ENCODE data around the gene HNF4A. TPM values are rescaled to one million over a fixed set of nuclear protein-coding genes. Genes with fewer than 3 reads are reported as not detected.

Gene HNF4A
- total RNA-seq, 2 experiments from 2014 or later, result not detected

GRCh38 chr20:44429017-44429339, 73.5 kb downstream of the HNF4A start:
- peaks cover under 1 to 5% of the 10 kb centered on the region in 2 experiments for H3K27me3 ChIP-seq (ENCODE audit: control insufficient read depth in 1 of 2, insufficient read depth in 2 of 2, low read length in 2 of 2)
- H3K9me3 ChIP-seq (ENCODE audit: control insufficient read depth in 1 of 2, insufficient read depth in 1 of 2, low read length in 2 of 2), result no peaks in the 10 kb centered on the region
- H3K27me3 Mint-ChIP-seq, result peaks cover 19% of the 10 kb centered on the region
- H3K36me3 ChIP-seq (ENCODE audit: insufficient read depth, low read length), result no peaks in the 10 kb centered on the region
- TF ChIP-seq CTCF (IDR thresholded peaks at IDR 0.05), result no peak
- H3K4me3 ChIP-seq (ENCODE audit: low read length), result no peak overlapping the region
- ATAC-seq (ENCODE audit: poor library complexity) (no peak), DNase-seq (no peak)
- no peak overlapping the region for H3K4me3 Mint-ChIP-seq
- no peak overlapping the region for H3K27ac ChIP-seq (ENCODE audit: low read depth in 1 of 2, low read length in 2 of 2)
- ChIA-PET POLR2A (no interaction called here), CTCF (no interaction called here)
- H3K27ac Mint-ChIP-seq, result no peak overlapping the region
- intact Hi-C loops (cut with DNase I, micrococcal nuclease), result no loop called here
- H3K4me1 Mint-ChIP-seq (ENCODE audit: low read depth), result no peaks in the 10 kb centered on the region
- H3K4me1 ChIP-seq (ENCODE audit: insufficient read depth, low read length), result no peaks in the 10 kb centered on the region
- H3K36me3 Mint-ChIP-seq (ENCODE audit: low read depth), result no peaks in the 10 kb centered on the region
- H3K9me3 Mint-ChIP-seq, result no peaks in the 10 kb centered on the region

- H3K36me3 Mint-ChIP-seq (ENCODE audit: low read depth), result no peaks in the 10 kb centered on the region
- ATAC-seq (ENCODE audit: poor library complexity) (no peak), DNase-seq (no peak)
- POLR2A ChIA-PET, result no interaction called here
- no peaks in the 10 kb centered on the region for H3K9me3 Mint-ChIP-seq
- CTCF ChIA-PET, result no interaction called here
- Histone ChIP-seq H3K27ac (ENCODE audit: low read depth in 1 of 2, low read length in 2 of 2) (no peak overlapping the region), H3K36me3 (ENCODE audit: insufficient read depth, low read length) (no peaks in the 10 kb centered on the region), H3K9me3 (ENCODE audit: control insufficient read depth in 1 of 2, insufficient read depth in 1 of 2, low read length in 2 of 2) (no peaks in the 10 kb centered on the region), H3K27me3 (ENCODE audit: control insufficient read depth in 1 of 2, insufficient read depth in 2 of 2, low read length in 2 of 2) (peaks cover 0 to 5% of the 10 kb centered on the region in 2 experiments), H3K4me1 (ENCODE audit: insufficient read depth, low read length) (no peaks in the 10 kb centered on the region), H3K4me3 (ENCODE audit: low read length) (no peak overlapping the region)
- H3K4me3 Mint-ChIP-seq, result no peak overlapping the region
- no peak for TF ChIP-seq CTCF (IDR thresholded peaks at IDR 0.05)
- H3K27ac Mint-ChIP-seq, result no peak overlapping the region
- H3K4me1 Mint-ChIP-seq (ENCODE audit: low read depth), result no peaks in the 10 kb centered on the region
- H3K27me3 Mint-ChIP-seq, result peaks cover 19% of the 10 kb centered on the region
- intact Hi-C loops (cut with DNase I, micrococcal nuclease), result no loop called here
These were observed 74.1 kb downstream of the HNF4A start for GRCh38 chr20:44429419-44430269.

- CTCF ChIA-PET, result no interaction called here
- H3K27ac ChIP-seq (ENCODE audit: low read depth in 1 of 2, low read length in 2 of 2), result no peak overlapping the region
- no peaks in the 10 kb centered on the region for H3K9me3 Mint-ChIP-seq
- DNase-seq (no peak), ATAC-seq (ENCODE audit: poor library complexity) (no peak)
- H3K4me1 ChIP-seq (ENCODE audit: insufficient read depth, low read length), result no peaks in the 10 kb centered on the region
- H3K4me1 Mint-ChIP-seq (ENCODE audit: low read depth), result no peaks in the 10 kb centered on the region
- no peak overlapping the region for H3K4me3 Mint-ChIP-seq
- no peaks in the 10 kb centered on the region for H3K9me3 ChIP-seq (ENCODE audit: control insufficient read depth in 1 of 2, insufficient read depth in 1 of 2, low read length in 2 of 2)
- H3K4me3 ChIP-seq (ENCODE audit: low read length), result no peak overlapping the region
- peaks cover 19% of the 10 kb centered on the region for H3K27me3 Mint-ChIP-seq
- no peak overlapping the region for H3K27ac Mint-ChIP-seq
- peaks cover 0 to 5% of the 10 kb centered on the region in 2 experiments for H3K27me3 ChIP-seq (ENCODE audit: control insufficient read depth in 1 of 2, insufficient read depth in 2 of 2, low read length in 2 of 2)
- intact Hi-C loops (cut with DNase I, micrococcal nuclease), result no loop called here
- H3K36me3 ChIP-seq (ENCODE audit: insufficient read depth, low read length), result no peaks in the 10 kb centered on the region
- no peak for TF ChIP-seq CTCF (IDR thresholded peaks at IDR 0.05)
- POLR2A ChIA-PET, result no interaction called here
- H3K36me3 Mint-ChIP-seq (ENCODE audit: low read depth), result no peaks in the 10 kb centered on the region
These were observed 75.0 kb downstream of the HNF4A start for GRCh38 chr20:44430270-44431065.

All from CD4-positive, alpha-beta T cell (primary cell).